PC-3 (cell line): ENCODE measurements around the gene CHST8. TPM values are rescaled to one million over a fixed set of nuclear protein-coding genes. Genes with fewer than 3 reads are reported as not detected.

Experiments used
- ATAC-seq: fragments of 200-7000 bp; cut with Tn5 transposase; 2 replicates; pipeline ENCODE4 v1.9.1; 2020; ENCODE audit warnings: mild to moderate bottlenecking, moderate library complexity
- BruUV-seq: library from RNA; stranded (reverse); fragments of 400-500 nt; replicated peaks from 2 replicates; lab custom pipeline; 2021; lab: Mats Ljungman, UMichigan
- CTCF ChIA-PET: fragments of 300-600 bp; sonication (Branson Sonifier 250); formaldehyde crosslinking; loops from one replicate; lab custom pipeline; 2022; ENCODE audit warnings: antibody characterized with exemption; lab: Charles Lee
- POLR2A ChIA-PET: fragments of 300-600 bp; sonication (Branson Sonifier 250); formaldehyde crosslinking; loops from one replicate; lab custom pipeline; 2022; ENCODE audit warnings: antibody characterized with exemption; ENCODE audit not compliant: unreplicated experiment; lab: Charles Lee
- DNase-seq: peaks from one replicate; pipeline ENCODE4 v3.0.0-alpha.2; 2015
- H2AFZ ChIP-seq: fragments of 300-600 bp; sonication (generic); 2 replicates; pipeline ENCODE4 v1.6.0; 2016; ENCODE audit warnings: antibody characterized with exemption, low read length
- H3F3A ChIP-seq: fragments of 300-600 bp; sonication (generic); one replicate; pipeline ENCODE4 v1.6.0; 2017; ENCODE audit warnings: antibody characterized with exemption, low read length, control low read depth, mild to moderate bottlenecking; ENCODE audit not compliant: unreplicated experiment
- H3K27ac ChIP-seq: fragments of 300-600 bp; sonication (generic); 2 replicates; pipeline ENCODE4 v1.5.1; 2016; ENCODE audit warnings: mild to moderate bottlenecking, low read length
- H3K27me3 ChIP-seq: fragments of 300-600 bp; sonication (generic); 2 replicates; pipeline ENCODE4 v1.6.1; 2016; ENCODE audit warnings: low read length, mixed read lengths
- H3K36me3 ChIP-seq: fragments of 300-600 bp; sonication (generic); 2 replicates; pipeline ENCODE4 v1.6.1; 2016; ENCODE audit warnings: low read depth, mixed run types, low read length, mixed read lengths
- H3K4me1 ChIP-seq: fragments of 300-600 bp; sonication (generic); 2 replicates; pipeline ENCODE4 v1.5.1; 2016; ENCODE audit warnings: low read length; ENCODE audit not compliant: insufficient read depth
- H3K4me2 ChIP-seq: fragments of 300-600 bp; sonication (generic); 2 replicates; pipeline ENCODE4 v1.6.0; 2016; ENCODE audit warnings: low read length
- H3K4me3 ChIP-seq: fragments of 300-600 bp; sonication (generic); 2 replicates; pipeline ENCODE4 v1.5.1; 2016; ENCODE audit warnings: mild to moderate bottlenecking, low read length, mixed read lengths
- H3K79me2 ChIP-seq: fragments of 300-600 bp; sonication (generic); 2 replicates; pipeline ENCODE4 v1.6.1; 2017; ENCODE audit warnings: low read length, mixed read lengths
- H3K9ac ChIP-seq: fragments of 300-600 bp; sonication (generic); 2 replicates; pipeline ENCODE4 v1.6.0; 2016; ENCODE audit warnings: mild to moderate bottlenecking, low read length
- H3K9me2 ChIP-seq: fragments of 300-600 bp; sonication (generic); replicated peaks from 2 replicates; pipeline ENCODE4 v1.6.1; 2016; ENCODE audit warnings: mixed run types, low read length, mixed read lengths
- H3K9me3 ChIP-seq: fragments of 300-600 bp; sonication (generic); 2 replicates; pipeline ENCODE4 v1.6.1; 2016; ENCODE audit warnings: low read length, mixed read lengths
- H4K20me1 ChIP-seq: fragments of 300-600 bp; sonication (generic); 2 replicates; pipeline ENCODE4 v1.6.1; 2016; ENCODE audit warnings: low read length, mixed read lengths
- CTCF ChIP-seq: fragments of 300-600 bp; sonication (generic); conservative IDR thresholded peaks from 2 replicates; pipeline ENCODE4 v1.5.1; 2017; ENCODE audit warnings: antibody characterized with exemption, low read depth, mild to moderate bottlenecking, low read length
- EZH2 ChIP-seq: fragments of 300-600 bp; sonication (generic); IDR thresholded peaks from one replicate; pipeline ENCODE4 v1.6.1; 2017; ENCODE audit warnings: antibody characterized with exemption, mild to moderate bottlenecking, low read length; ENCODE audit not compliant: unreplicated experiment
- EZH2phosphoT487 ChIP-seq: fragments of 300-600 bp; sonication (generic); IDR thresholded peaks from 2 replicates; pipeline ENCODE4 v1.6.1; 2018; ENCODE audit warnings: mild to moderate bottlenecking, antibody characterized with exemption, low read length, borderline replicate concordance
- intact Hi-C: fragments of 100-400 bp; cut with micrococcal nuclease; formaldehyde crosslinking; loops from 2 replicates; pipeline ENCODE4 v1.9.0; 2023
- total RNA-seq: library from RNA; depleted of rRNA; stranded (reverse); fragments of >200 nt; gene quantifications from 2 replicates; pipeline ENCODE4 v1.2.3, GENCODE V29; 2014

The CHST8 gene
- total RNA-seq, 1 experiment from 2014 or later, result 0.36 TPM

DNA sequence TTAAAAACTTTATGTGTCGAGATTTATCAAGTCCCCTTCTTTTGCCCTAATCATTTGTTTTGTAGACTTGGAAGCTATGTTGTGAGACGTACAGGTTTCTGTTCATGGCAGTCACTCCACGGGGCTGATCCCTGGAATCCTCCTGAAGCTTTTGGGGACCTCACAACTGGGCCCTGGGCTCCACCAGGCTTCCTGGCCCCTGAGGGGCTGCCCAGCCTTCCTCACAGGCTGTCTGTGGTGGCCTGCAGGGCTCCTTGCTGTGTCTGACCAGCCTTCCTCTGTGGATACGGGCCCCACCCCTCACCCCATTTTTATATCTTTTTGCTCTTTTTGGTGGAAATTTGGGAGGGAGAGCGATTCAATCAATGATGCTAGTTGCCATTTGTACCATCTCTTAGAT lies 38.1 kb downstream of the CHST8 start:
- peaks cover 4% of the 10 kb centered on the region; the same call in 1 of the 2 replicates for H3K27me3 ChIP-seq
- DNase-seq (no peak), ATAC-seq (no peak)
- H3K4me2 ChIP-seq, result no peak overlapping the region
- BruUV-seq, result no TSS peak
- no peaks in the 10 kb centered on the region for H3K36me3 ChIP-seq
- H3F3A ChIP-seq, result no peaks in the 10 kb centered on the region
- TF ChIP-seq EZH2phosphoT487 (no peak), CTCF (no peak), EZH2 (no peak)
- H3K4me3 ChIP-seq, result no peak overlapping the region
- no peaks in the 10 kb centered on the region for H3K79me2 ChIP-seq
- H4K20me1 ChIP-seq, result no peaks in the 10 kb centered on the region
- H3K9me3 ChIP-seq, result no peaks in the 10 kb centered on the region
- ChIA-PET CTCF (no interaction called here), POLR2A (no interaction called here)
- H3K9me2 ChIP-seq, result no peaks in the 10 kb centered on the region
- H3K27ac ChIP-seq, result no peak overlapping the region
- H3K4me1 ChIP-seq, result no peaks in the 10 kb centered on the region
- no peak overlapping the region for H2AFZ ChIP-seq
- no peak overlapping the region for H3K9ac ChIP-seq
- intact Hi-C loops, result no loop called here

GRCh38 chr19:33660410-33661124 lies 38.8 kb downstream of the CHST8 start:
- ChIA-PET POLR2A (no interaction called here), CTCF (no interaction called here)
- H4K20me1 ChIP-seq, result no peaks in the 10 kb centered on the region
- TF ChIP-seq EZH2phosphoT487 (no peak), EZH2 (no peak)
- intact Hi-C loops, result no loop called here
- H3K36me3 ChIP-seq, result no peaks in the 10 kb centered on the region
- H3K27me3 ChIP-seq, result peaks cover 4% of the 10 kb centered on the region; the same call in 1 of the 2 replicates
- BruUV-seq, result no TSS peak
- H3K4me1 ChIP-seq, result no peaks in the 10 kb centered on the region
- no peaks in the 10 kb centered on the region for H3K9me2 ChIP-seq
- no peak overlapping the region for H3K27ac ChIP-seq
- H3K9ac ChIP-seq, result no peak overlapping the region
- no peak overlapping the region for H3K4me2 ChIP-seq
- H3K4me3 ChIP-seq, result no peak overlapping the region
- ATAC-seq (no peak), DNase-seq (no peak)
- H2AFZ ChIP-seq, result no peak overlapping the region
- H3K9me3 ChIP-seq, result no peaks in the 10 kb centered on the region
- H3K79me2 ChIP-seq, result no peaks in the 10 kb centered on the region
- no peaks in the 10 kb centered on the region for H3F3A ChIP-seq

- Histone ChIP-seq H3K9me2 (no peaks in the 10 kb centered on the region), H3F3A (no peaks in the 10 kb centered on the region), H3K27me3 (peaks cover 2% of the 10 kb centered on the region; the same call in 1 of the 2 replicates), H3K9me3 (no peaks in the 10 kb centered on the region), H3K79me2 (no peaks in the 10 kb centered on the region), H2AFZ (no peak overlapping the region), H3K4me3 (no peak overlapping the region), H3K4me2 (no peak overlapping the region), H3K36me3 (no peaks in the 10 kb centered on the region), H4K20me1 (no peaks in the 10 kb centered on the region), H3K27ac (no peak overlapping the region), H3K9ac (no peak overlapping the region), H3K4me1 (no peaks in the 10 kb centered on the region)
- BruUV-seq, result no TSS peak
- intact Hi-C loops, result no loop called here
- ChIA-PET CTCF (no interaction called here), POLR2A (no interaction called here)
- ATAC-seq (no peak), DNase-seq (no peak)
- TF ChIP-seq CTCF, result no peak
- TF ChIP-seq EZH2phosphoT487, result no peak
- no peak for TF ChIP-seq EZH2
Observed at GRCh38 chr19:33661336-33661735, 39.6 kb downstream of the CHST8 start.
